Epithelial cell of esophagus (primary cell): ENCODE measurements around the gene BRME1.

Experiments
- DNase-seq: peaks from one replicate; pipeline ENCODE4 v3.0.0; 2010; ENCODE audit warnings: low read depth
- H3K4me3 ChIP-seq: 2 replicates; pipeline ENCODE4 v1.5.1; 2011; ENCODE audit warnings: mild to moderate bottlenecking, low read length, control low read depth
- TF ChIP-seq, protein P1 (sequence below): IDR thresholded peaks from 2 replicates; pipeline ENCODE4 v1.5.1; 2011; ENCODE audit warnings: low read depth, mild to moderate bottlenecking, low read length, control low read depth, inconsistent platforms; ENCODE audit not compliant: insufficient read depth; ENCODE audit errors: missing control alignments

The BRME1 gene

DNA sequence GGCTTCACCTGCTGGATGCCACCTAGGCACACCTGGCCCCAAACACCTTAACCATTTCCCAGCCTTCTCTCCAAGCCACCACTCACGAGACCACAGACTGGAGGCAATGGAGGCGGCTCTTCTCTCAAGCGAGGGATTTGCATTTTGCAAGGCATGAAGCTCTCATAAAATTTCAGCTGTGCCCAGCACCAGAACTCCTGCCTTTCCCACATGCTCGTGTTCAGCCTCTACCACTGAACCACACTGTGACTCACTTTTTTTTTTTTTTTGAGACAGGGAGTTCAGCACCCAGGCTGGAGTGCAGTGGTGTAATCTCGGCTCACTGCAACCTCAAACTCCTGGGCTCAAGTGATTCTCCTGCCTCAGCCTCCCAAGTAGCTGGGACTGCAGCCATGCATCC is 18.4 kb downstream of the BRME1 start:
- DNase-seq: peak; percentile 72
- no peak overlapping the region for H3K4me3 ChIP-seq
- TF ChIP-seq, protein P1, sequence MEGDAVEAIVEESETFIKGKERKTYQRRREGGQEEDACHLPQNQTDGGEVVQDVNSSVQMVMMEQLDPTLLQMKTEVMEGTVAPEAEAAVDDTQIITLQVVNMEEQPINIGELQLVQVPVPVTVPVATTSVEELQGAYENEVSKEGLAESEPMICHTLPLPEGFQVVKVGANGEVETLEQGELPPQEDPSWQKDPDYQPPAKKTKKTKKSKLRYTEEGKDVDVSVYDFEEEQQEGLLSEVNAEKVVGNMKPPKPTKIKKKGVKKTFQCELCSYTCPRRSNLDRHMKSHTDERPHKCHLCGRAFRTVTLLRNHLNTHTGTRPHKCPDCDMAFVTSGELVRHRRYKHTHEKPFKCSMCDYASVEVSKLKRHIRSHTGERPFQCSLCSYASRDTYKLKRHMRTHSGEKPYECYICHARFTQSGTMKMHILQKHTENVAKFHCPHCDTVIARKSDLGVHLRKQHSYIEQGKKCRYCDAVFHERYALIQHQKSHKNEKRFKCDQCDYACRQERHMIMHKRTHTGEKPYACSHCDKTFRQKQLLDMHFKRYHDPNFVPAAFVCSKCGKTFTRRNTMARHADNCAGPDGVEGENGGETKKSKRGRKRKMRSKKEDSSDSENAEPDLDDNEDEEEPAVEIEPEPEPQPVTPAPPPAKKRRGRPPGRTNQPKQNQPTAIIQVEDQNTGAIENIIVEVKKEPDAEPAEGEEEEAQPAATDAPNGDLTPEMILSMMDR: no peak

DNA sequence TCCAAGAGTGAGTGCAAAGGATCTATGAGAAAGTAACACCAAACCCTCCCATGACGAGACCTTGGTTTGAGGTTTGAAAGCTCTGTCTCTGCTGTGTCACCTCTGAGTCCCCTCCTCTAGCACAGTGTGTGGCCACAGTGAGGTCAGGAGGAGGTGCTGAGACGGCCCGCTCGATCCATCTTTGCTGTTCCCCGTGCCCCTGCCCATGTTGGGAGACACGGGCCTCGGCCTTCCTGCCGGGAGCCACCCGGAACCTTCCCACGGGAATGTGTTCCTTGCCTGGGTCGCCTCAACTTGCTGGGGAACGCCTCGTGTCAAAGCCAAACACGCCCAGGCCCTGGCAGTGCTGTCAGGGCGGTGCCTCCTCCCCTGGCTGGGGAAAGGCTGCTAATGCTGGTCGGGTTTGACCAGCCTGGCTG is 18.9 kb downstream of the BRME1 start:
- no peak overlapping the region for H3K4me3 ChIP-seq
- peak; percentile 68 for DNase-seq
- TF ChIP-seq, protein P1: no peak

DNA sequence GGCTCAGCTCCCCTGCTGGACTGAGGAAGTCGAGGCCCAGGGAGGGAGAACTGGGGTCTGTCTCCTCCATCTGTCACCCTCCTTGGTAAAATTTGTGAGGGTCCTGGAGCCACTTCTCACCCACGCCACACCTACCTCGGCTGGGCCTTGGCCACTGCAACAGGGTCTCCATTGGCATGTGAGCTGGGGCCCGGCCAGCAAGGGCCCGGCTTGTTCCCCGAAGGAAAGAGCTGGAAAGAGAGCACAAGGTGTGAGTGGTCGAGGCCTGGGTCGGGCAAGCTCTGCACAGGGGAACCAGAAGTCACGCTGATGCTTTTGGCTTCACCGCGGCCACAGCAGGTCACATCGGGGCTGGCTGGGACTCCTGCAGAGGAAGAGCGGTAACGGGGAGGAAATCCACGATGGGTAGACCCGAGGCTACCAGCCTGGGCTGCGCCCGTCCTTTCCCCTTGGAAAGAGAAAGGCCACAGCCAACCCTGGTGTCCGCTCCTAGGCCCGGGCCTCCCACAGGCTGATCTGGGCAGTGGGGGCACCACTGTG is 20.0 kb downstream of the BRME1 start:
- H3K4me3 ChIP-seq: peak overlapping the region; percentile 22

DNA sequence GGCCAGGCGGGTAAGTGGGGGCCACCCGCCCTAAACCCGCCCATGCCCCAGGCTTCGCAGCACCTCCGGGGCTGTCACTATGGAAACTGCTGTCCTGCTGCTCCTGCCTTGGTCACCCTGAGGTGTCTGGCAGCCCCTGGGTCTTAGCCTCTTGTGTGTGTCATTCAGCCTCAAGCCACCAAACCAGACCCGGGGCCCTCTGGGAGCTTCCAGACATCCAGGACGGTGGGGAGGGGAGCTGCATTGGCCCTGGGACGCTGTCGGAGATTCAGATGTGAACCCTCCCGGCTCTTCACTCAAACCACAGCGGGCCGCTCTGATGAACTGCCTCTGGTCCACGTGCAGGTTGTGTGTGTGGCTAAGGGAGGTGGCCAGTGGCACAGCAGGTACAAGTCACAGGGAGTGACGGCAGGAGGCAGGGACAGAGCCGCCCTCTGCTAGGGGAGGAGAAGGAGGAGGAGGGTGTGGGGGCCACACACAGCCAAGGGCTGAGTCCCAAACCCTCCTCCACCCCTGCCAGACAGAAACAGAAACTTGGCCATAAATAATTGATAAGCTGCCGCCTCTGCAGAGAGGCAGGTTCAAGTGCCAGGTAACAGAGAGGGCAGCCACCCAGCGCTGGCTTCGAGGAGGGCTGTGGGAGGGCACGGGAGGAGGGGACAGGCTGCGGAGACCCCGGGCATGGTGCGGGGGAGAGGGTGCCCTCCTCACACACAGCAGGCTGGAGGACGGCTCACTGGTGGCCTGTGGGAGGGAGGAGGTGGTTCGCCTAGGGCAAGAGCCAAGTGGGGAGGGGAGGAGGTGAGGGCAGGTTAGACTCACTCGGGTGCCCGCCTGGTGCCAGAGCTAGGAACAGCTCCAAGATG is 21.0 kb downstream of the BRME1 start:
- DNase-seq: no peak
- H3K4me3 ChIP-seq: peak overlapping the region; percentile 22
- TF ChIP-seq, protein P1: no peak

More for the DNA sequence above, 20.0 kb downstream of the BRME1 start:
- no peak for DNase-seq
- TF ChIP-seq, protein P1: no peak

DNA sequence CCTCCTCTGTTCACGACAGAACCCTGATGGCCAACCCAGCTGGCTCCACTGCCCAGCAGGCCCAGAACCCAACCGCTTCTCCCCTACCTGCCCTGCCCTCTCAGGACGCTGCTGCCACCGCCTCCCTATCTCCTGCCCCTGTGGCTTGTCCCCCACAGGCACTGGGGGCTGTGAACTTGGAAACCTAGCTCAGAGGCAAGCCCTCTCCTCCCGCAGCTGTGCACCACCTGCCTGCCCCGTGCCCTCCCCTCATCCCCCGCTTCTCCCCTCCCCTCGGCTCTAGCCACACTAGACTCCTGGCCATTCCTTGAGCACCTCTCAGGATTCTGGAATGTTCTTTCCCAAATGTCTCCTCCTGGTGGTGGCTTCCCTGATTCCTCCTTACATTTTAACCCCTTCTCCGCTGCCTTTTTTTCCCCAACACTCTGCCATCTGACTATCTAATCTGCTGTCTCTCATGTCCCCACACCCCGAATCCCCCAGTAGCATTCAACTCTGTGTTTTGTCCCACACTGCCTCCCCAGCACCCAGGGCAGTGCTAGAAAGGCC is 22.3 kb downstream of the BRME1 start:
- no peak for DNase-seq
- H3K4me3 ChIP-seq: no peak overlapping the region

DNA sequence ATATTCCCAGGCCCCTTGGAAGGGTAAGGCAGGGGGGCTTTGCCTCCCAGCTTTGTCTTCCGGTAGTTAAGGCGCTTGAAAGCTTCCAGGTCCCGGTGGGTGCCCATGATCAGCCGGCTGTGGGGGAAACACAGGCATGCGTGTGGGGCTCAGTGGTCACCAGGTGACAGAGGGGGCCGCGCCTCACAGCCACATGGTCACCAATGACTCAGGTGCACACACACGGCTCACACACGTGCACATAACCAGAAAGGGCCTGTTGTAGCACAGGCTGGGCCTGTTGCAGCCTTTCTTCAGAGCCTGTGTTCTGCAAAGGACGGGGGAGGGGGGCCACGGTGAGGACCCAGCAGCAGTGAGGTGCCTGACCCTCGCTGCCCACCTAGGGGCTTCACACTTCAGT is 23.1 kb downstream of the BRME1 start:
- no peak overlapping the region for H3K4me3 ChIP-seq
- DNase-seq: peak; percentile 38
- TF ChIP-seq, protein P1: no peak

More for the DNA sequence above, 22.3 kb downstream of the BRME1 start:
- TF ChIP-seq, protein P1: peak; percentile 25
